ENCODE results near the gene CPA4.
"Not testable (repeated sequence)": the region's sequence is repeated elsewhere in the genome, so short reads cannot be mapped to it uniquely, and the experiment has no call there.

CPA4 gene

GRCh38 chr7:130321542-130322229 lies 28.7 kb downstream of the CPA4 start:
- not testable (repeated sequence) for H3K4me1 ChIP-seq (ENCODE audit: control insufficient read depth in 2 of 2, insufficient read depth in 2 of 2, low read length in 2 of 2); H3K27ac ChIP-seq (ENCODE audit: low read depth in 2 of 2, low read length in 2 of 2); H3K9me3 ChIP-seq (ENCODE audit: control insufficient read depth in 2 of 2, low read length in 2 of 2); H3K27me3 ChIP-seq (ENCODE audit: control insufficient read depth in 2 of 2, insufficient read depth in 2 of 2, low read length in 2 of 2); H3K9ac ChIP-seq (ENCODE audit: low read depth in 1 of 2, low read length in 2 of 2); H3K36me3 ChIP-seq (ENCODE audit: control insufficient read depth in 2 of 2, insufficient read depth in 2 of 2, low read length in 2 of 2); H3K4me3 ChIP-seq (ENCODE audit: low read length in 2 of 2)

- H3K9ac ChIP-seq (ENCODE audit: low read depth in 1 of 2, low read length in 2 of 2): no peak overlapping the region
- H3K27ac ChIP-seq (ENCODE audit: low read depth in 2 of 2, low read length in 2 of 2): no peak overlapping the region
- no peaks in the 10 kb centered on the region for H3K4me1 ChIP-seq (ENCODE audit: control insufficient read depth in 2 of 2, insufficient read depth in 2 of 2, low read length in 2 of 2)
- no peaks in the 10 kb centered on the region for H3K9me3 ChIP-seq (ENCODE audit: control insufficient read depth in 2 of 2, low read length in 2 of 2)
- no peaks in the 10 kb centered on the region for H3K36me3 ChIP-seq (ENCODE audit: control insufficient read depth in 2 of 2, insufficient read depth in 2 of 2, low read length in 2 of 2)
- no peak overlapping the region for H3K4me3 ChIP-seq (ENCODE audit: low read length in 2 of 2)
- no peaks in the 10 kb centered on the region for H3K27me3 ChIP-seq (ENCODE audit: control insufficient read depth in 2 of 2, insufficient read depth in 2 of 2, low read length in 2 of 2)
These were observed 29.7 kb downstream of the CPA4 start for GRCh38 chr7:130322615-130323014.

GRCh38 chr7:130324306-130324943 lies 31.5 kb downstream of the CPA4 start:
- no peaks in the 10 kb centered on the region for H3K9me3 ChIP-seq (ENCODE audit: control insufficient read depth in 2 of 2, low read length in 2 of 2)
- no peaks in the 10 kb centered on the region for H3K36me3 ChIP-seq (ENCODE audit: control insufficient read depth in 2 of 2, insufficient read depth in 2 of 2, low read length in 2 of 2)
- H3K27ac ChIP-seq (ENCODE audit: low read depth in 2 of 2, low read length in 2 of 2): no peak overlapping the region
- H3K27me3 ChIP-seq (ENCODE audit: control insufficient read depth in 2 of 2, insufficient read depth in 2 of 2, low read length in 2 of 2): no peaks in the 10 kb centered on the region
- no peaks in the 10 kb centered on the region for H3K4me1 ChIP-seq (ENCODE audit: control insufficient read depth in 2 of 2, insufficient read depth in 2 of 2, low read length in 2 of 2)
- no peak overlapping the region for H3K9ac ChIP-seq (ENCODE audit: low read depth in 1 of 2, low read length in 2 of 2)
- no peak overlapping the region for H3K4me3 ChIP-seq (ENCODE audit: low read length in 2 of 2)

GRCh38 chr7:130329681-130330080 lies 36.7 kb downstream of the CPA4 start:
- Histone ChIP-seq H3K27ac (ENCODE audit: low read depth in 2 of 2, low read length in 2 of 2) (no peak overlapping the region), H3K36me3 (ENCODE audit: control insufficient read depth in 2 of 2, insufficient read depth in 2 of 2, low read length in 2 of 2) (no peaks in the 10 kb centered on the region), H3K9me3 (ENCODE audit: control insufficient read depth in 2 of 2, low read length in 2 of 2) (no peaks in the 10 kb centered on the region), H3K4me3 (ENCODE audit: low read length in 2 of 2) (no peak overlapping the region), H3K9ac (ENCODE audit: low read depth in 1 of 2, low read length in 2 of 2) (no peak overlapping the region), H3K27me3 (ENCODE audit: control insufficient read depth in 2 of 2, insufficient read depth in 2 of 2, low read length in 2 of 2) (no peaks in the 10 kb centered on the region), H3K4me1 (ENCODE audit: control insufficient read depth in 2 of 2, insufficient read depth in 2 of 2, low read length in 2 of 2) (no peaks in the 10 kb centered on the region)

- no peak overlapping the region for H3K9ac ChIP-seq (ENCODE audit: low read depth in 1 of 2, low read length in 2 of 2)
- H3K27ac ChIP-seq (ENCODE audit: low read depth in 2 of 2, low read length in 2 of 2): no peak overlapping the region
- H3K9me3 ChIP-seq (ENCODE audit: control insufficient read depth in 2 of 2, low read length in 2 of 2): no peaks in the 10 kb centered on the region
- no peaks in the 10 kb centered on the region for H3K27me3 ChIP-seq (ENCODE audit: control insufficient read depth in 2 of 2, insufficient read depth in 2 of 2, low read length in 2 of 2)
- H3K4me1 ChIP-seq (ENCODE audit: control insufficient read depth in 2 of 2, insufficient read depth in 2 of 2, low read length in 2 of 2): no peaks in the 10 kb centered on the region
- H3K4me3 ChIP-seq (ENCODE audit: low read length in 2 of 2): no peak overlapping the region
- H3K36me3 ChIP-seq (ENCODE audit: control insufficient read depth in 2 of 2, insufficient read depth in 2 of 2, low read length in 2 of 2): no peaks in the 10 kb centered on the region
These were observed 39.5 kb downstream of the CPA4 start for GRCh38 chr7:130332259-130333053.

- H3K9me3 ChIP-seq (ENCODE audit: control insufficient read depth in 2 of 2, low read length in 2 of 2): no peaks in the 10 kb centered on the region
- no peak overlapping the region for H3K4me3 ChIP-seq (ENCODE audit: low read length in 2 of 2)
- no peaks in the 10 kb centered on the region for H3K36me3 ChIP-seq (ENCODE audit: control insufficient read depth in 2 of 2, insufficient read depth in 2 of 2, low read length in 2 of 2)
- H3K9ac ChIP-seq (ENCODE audit: low read depth in 1 of 2, low read length in 2 of 2): no peak overlapping the region
- H3K27me3 ChIP-seq (ENCODE audit: control insufficient read depth in 2 of 2, insufficient read depth in 2 of 2, low read length in 2 of 2): no peaks in the 10 kb centered on the region
- H3K4me1 ChIP-seq (ENCODE audit: control insufficient read depth in 2 of 2, insufficient read depth in 2 of 2, low read length in 2 of 2): no peaks in the 10 kb centered on the region
- no peak overlapping the region for H3K27ac ChIP-seq (ENCODE audit: low read depth in 2 of 2, low read length in 2 of 2)
These were observed 40.9 kb downstream of the CPA4 start for GRCh38 chr7:130333832-130334231.

- Histone ChIP-seq H3K27me3 (ENCODE audit: control insufficient read depth in 2 of 2, insufficient read depth in 2 of 2, low read length in 2 of 2) (no peaks in the 10 kb centered on the region), H3K4me3 (ENCODE audit: low read length in 2 of 2) (no peak overlapping the region), H3K4me1 (ENCODE audit: control insufficient read depth in 2 of 2, insufficient read depth in 2 of 2, low read length in 2 of 2) (no peaks in the 10 kb centered on the region), H3K9me3 (ENCODE audit: control insufficient read depth in 2 of 2, low read length in 2 of 2) (no peaks in the 10 kb centered on the region), H3K27ac (ENCODE audit: low read depth in 2 of 2, low read length in 2 of 2) (no peak overlapping the region), H3K9ac (ENCODE audit: low read depth in 1 of 2, low read length in 2 of 2) (no peak overlapping the region), H3K36me3 (ENCODE audit: control insufficient read depth in 2 of 2, insufficient read depth in 2 of 2, low read length in 2 of 2) (no peaks in the 10 kb centered on the region)
These were observed 41.3 kb downstream of the CPA4 start for GRCh38 chr7:130334274-130334673.

GRCh38 chr7:130337410-130337971 lies 44.5 kb downstream of the CPA4 start:
- Histone ChIP-seq H3K4me3 (ENCODE audit: low read length in 2 of 2) (no peak overlapping the region), H3K9me3 (ENCODE audit: control insufficient read depth in 2 of 2, low read length in 2 of 2) (no peaks in the 10 kb centered on the region), H3K36me3 (ENCODE audit: control insufficient read depth in 2 of 2, insufficient read depth in 2 of 2, low read length in 2 of 2) (no peaks in the 10 kb centered on the region), H3K4me1 (ENCODE audit: control insufficient read depth in 2 of 2, insufficient read depth in 2 of 2, low read length in 2 of 2) (no peaks in the 10 kb centered on the region), H3K27ac (ENCODE audit: low read depth in 2 of 2, low read length in 2 of 2) (no peak overlapping the region), H3K27me3 (ENCODE audit: control insufficient read depth in 2 of 2, insufficient read depth in 2 of 2, low read length in 2 of 2) (no peaks in the 10 kb centered on the region), H3K9ac (ENCODE audit: low read depth in 1 of 2, low read length in 2 of 2) (no peak overlapping the region)

GRCh38 chr7:130338233-130338632 lies 45.3 kb downstream of the CPA4 start:
- Histone ChIP-seq H3K27me3 (ENCODE audit: control insufficient read depth in 2 of 2, insufficient read depth in 2 of 2, low read length in 2 of 2) (no peaks in the 10 kb centered on the region), H3K27ac (ENCODE audit: low read depth in 2 of 2, low read length in 2 of 2) (no peak overlapping the region), H3K4me3 (ENCODE audit: low read length in 2 of 2) (no peak overlapping the region), H3K9ac (ENCODE audit: low read depth in 1 of 2, low read length in 2 of 2) (no peak overlapping the region), H3K9me3 (ENCODE audit: control insufficient read depth in 2 of 2, low read length in 2 of 2) (no peaks in the 10 kb centered on the region), H3K4me1 (ENCODE audit: control insufficient read depth in 2 of 2, insufficient read depth in 2 of 2, low read length in 2 of 2) (no peaks in the 10 kb centered on the region), H3K36me3 (ENCODE audit: control insufficient read depth in 2 of 2, insufficient read depth in 2 of 2, low read length in 2 of 2) (no peaks in the 10 kb centered on the region)

GRCh38 chr7:130341882-130342281 lies 48.9 kb downstream of the CPA4 start:
- H3K9ac ChIP-seq (ENCODE audit: low read depth in 1 of 2, low read length in 2 of 2): no peak overlapping the region

More at GRCh38 chr7:130341882-130342281, 48.9 kb downstream of the CPA4 start:
- Histone ChIP-seq H3K27ac (ENCODE audit: low read depth in 2 of 2, low read length in 2 of 2) (no peak overlapping the region), H3K4me1 (ENCODE audit: control insufficient read depth in 2 of 2, insufficient read depth in 2 of 2, low read length in 2 of 2) (no peaks in the 10 kb centered on the region), H3K27me3 (ENCODE audit: control insufficient read depth in 2 of 2, insufficient read depth in 2 of 2, low read length in 2 of 2) (no peaks in the 10 kb centered on the region), H3K36me3 (ENCODE audit: control insufficient read depth in 2 of 2, insufficient read depth in 2 of 2, low read length in 2 of 2) (no peaks in the 10 kb centered on the region), H3K4me3 (ENCODE audit: low read length in 2 of 2) (no peak overlapping the region), H3K9me3 (ENCODE audit: control insufficient read depth in 2 of 2, low read length in 2 of 2) (no peaks in the 10 kb centered on the region)
